ENCODE results near the gene ZNF365.

DNA sequence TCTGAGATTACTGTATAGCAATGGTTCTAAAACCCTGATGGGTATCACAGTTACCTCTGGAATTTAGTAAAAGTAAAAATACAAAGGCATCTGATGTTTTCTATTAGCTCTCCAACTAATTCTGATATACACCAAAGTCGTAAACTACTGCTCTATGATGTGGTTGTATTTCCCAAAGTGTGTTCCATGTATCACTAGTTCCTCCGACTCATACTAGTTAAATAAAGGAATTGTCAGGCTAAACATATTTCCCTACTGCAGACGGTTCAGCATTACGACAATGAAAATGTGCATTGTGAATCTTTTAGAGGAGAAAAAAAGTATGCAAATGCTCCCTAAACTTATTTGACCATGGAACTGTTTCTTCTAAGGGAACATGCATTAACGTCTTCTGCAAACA is 38.9 kb downstream of the ZNF365 start:
- TF ChIP-seq, protein P1, sequence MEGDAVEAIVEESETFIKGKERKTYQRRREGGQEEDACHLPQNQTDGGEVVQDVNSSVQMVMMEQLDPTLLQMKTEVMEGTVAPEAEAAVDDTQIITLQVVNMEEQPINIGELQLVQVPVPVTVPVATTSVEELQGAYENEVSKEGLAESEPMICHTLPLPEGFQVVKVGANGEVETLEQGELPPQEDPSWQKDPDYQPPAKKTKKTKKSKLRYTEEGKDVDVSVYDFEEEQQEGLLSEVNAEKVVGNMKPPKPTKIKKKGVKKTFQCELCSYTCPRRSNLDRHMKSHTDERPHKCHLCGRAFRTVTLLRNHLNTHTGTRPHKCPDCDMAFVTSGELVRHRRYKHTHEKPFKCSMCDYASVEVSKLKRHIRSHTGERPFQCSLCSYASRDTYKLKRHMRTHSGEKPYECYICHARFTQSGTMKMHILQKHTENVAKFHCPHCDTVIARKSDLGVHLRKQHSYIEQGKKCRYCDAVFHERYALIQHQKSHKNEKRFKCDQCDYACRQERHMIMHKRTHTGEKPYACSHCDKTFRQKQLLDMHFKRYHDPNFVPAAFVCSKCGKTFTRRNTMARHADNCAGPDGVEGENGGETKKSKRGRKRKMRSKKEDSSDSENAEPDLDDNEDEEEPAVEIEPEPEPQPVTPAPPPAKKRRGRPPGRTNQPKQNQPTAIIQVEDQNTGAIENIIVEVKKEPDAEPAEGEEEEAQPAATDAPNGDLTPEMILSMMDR (IDR thresholded peaks at IDR 0.05; ENCODE audit: borderline replicate concordance, extremely low read depth, low read length, poor library complexity, severe bottlenecking), result no peak
- no peak for TF ChIP-seq EZH2 (IDR thresholded peaks at IDR 0.05; ENCODE audit: borderline replicate concordance, low read depth, low read length, severe bottlenecking)

Data from DND-41 (cell line).